DMS53 treated with DMSO at 0.1 percent for 48 hours (cell line): ENCODE data around the gene UBE2H.

Experiments
- DNase-seq: peaks from one replicate; lab custom pipeline; 2025; ENCODE audit not compliant: unreplicated experiment; lab: John Stamatoyannopoulos, UW

UBE2H gene

GRCh38 chr7:129950933-129951225 lies 1.9 kb downstream of the UBE2H start:
- no peak for DNase-seq

GRCh38 chr7:129950191-129950932 lies 2.4 kb downstream of the UBE2H start:
- no peak for DNase-seq

- peak; percentile 68 for DNase-seq
Measured at GRCh38 chr7:129949292-129950133, 3.2 kb downstream of the UBE2H start.

GRCh38 chr7:129948877-129949291 lies 3.9 kb downstream of the UBE2H start:
- peak; percentile 97 for DNase-seq

DNA sequence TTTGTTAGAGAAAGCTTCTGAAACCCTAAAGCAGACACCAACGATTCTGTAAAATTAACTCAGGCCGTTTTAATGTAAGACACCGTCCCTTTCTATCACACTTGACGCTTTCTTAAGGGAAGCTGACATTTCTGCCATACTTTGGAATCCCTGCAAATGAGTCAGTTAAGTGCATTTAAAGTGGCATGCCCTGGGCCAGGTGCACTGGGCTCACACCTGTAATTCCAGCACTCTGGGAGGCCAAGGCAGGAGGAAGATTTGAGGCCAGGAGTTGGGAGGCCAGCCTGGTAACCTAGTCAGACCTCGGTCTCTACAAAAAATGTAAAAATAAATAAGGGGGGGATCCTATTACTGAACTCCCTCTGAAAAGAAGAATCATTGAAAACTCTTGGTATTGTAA lies 4.4 kb downstream of the UBE2H start:
- DNase-seq = no peak

GRCh38 chr7:129947701-129948100 lies 5.1 kb downstream of the UBE2H start:
- DNase-seq = no peak

GRCh38 chr7:129947049-129947448 lies 5.7 kb downstream of the UBE2H start:
- DNase-seq = no peak

DNA sequence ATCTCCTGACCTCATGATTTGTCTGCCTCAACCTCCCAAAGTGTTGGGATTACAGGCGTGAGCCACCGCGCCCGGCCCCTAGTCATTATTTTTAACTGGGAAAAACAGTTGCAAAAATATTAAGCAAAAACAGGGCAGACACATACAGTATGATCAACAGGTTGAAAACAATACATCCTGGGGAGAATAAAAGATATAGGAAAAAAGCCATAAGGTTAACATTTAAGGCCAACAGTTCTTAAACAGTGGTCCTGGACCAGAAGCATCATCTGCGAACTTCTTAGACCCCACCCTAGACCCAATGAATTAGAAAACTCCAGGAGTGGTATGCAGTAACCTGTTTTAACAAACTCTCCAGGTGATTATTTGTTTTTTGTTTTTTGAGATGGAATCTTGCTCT lies 6.5 kb downstream of the UBE2H start:
- DNase-seq = no peak

- no peak for DNase-seq
Measured at GRCh38 chr7:129943352-129943751, 9.4 kb downstream of the UBE2H start.

- no peak for DNase-seq
Measured at GRCh38 chr7:129940329-129940728, 12.4 kb downstream of the UBE2H start.

DNA sequence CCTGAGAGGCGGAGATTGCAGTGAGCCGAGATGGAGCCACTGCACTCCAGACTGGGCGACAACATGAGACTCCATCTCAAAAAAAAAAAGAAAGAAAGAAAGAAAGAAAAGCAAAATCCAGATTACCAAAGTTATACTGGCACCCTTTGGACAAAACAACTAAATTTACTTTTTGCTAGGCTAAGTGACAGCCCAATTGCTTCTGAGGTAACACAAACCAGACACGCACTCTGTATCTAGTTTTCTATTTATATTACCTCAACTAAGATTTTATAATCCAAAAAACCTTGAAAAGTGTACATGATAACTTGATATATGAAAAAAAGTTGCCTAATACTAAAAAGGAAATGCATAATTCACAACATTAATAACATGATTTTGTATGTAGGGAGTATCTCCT lies 12.9 kb downstream of the UBE2H start:
- no peak for DNase-seq

GRCh38 chr7:129933627-129934026 lies 19.1 kb downstream of the UBE2H start:
- DNase-seq = no peak

GRCh38 chr7:129926618-129927017 lies 26.1 kb downstream of the UBE2H start:
- no peak for DNase-seq

GRCh38 chr7:129925416-129926002 lies 27.3 kb downstream of the UBE2H start:
- no peak for DNase-seq

DNA sequence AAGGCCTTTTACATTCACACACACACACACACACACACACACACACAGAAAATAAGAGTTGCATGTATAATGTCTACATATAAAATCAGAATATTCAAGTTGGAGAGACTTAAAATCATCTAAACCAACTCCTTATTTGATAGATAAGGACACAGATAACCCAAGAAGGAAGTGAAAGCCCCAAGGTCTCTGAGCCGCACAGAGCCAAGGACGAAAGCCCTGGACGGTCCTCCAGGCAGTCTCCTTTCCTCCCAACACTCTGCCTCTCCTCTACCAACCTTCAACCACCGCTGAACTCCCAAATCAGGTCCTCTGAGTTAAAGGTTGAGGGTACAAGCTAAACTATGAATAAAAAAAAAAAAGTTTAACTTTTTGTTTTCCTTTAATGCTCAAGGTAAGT lies 28.2 kb downstream of the UBE2H start:
- DNase-seq = no peak

DNA sequence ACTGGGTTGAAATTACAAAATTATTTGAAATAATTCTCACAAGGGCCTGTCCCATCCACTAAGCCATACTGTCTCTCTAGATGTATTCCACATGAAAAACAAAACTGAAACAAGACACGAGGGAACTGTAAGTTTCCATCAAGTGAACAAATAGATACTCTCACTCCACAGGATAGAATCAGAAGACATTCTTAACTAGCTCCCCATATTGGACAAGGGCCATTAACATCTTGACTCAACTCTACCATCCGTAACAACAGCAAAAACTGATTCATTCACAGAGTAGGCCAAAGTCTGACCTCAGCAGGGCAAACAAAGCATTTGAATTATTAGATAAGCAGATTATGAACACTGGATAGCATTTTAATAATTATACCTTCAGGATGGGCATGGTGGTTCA lies 29.1 kb downstream of the UBE2H start:
- DNase-seq = no peak

DNA sequence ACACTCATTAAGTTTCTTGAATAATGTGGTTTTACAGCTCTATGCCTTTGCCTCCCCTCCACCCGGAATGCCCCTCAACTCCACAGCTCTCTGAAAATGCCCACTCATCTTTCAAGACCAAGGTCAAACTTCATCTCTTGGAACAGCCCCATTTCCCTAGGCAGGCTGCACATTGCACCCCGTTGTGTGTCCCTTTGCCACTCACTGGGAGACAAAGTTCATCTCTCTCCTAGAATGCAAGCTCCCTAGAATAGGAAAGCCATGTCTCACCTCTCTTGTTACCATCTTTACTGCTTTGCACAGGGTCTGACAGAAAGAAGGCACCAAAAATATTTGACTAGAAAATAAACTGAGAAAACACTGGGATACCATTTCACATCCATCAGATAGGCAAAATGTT lies 33.3 kb downstream of the UBE2H start:
- DNase-seq = no peak

GRCh38 chr7:129918922-129919321 lies 33.8 kb downstream of the UBE2H start:
- no peak for DNase-seq

DNA sequence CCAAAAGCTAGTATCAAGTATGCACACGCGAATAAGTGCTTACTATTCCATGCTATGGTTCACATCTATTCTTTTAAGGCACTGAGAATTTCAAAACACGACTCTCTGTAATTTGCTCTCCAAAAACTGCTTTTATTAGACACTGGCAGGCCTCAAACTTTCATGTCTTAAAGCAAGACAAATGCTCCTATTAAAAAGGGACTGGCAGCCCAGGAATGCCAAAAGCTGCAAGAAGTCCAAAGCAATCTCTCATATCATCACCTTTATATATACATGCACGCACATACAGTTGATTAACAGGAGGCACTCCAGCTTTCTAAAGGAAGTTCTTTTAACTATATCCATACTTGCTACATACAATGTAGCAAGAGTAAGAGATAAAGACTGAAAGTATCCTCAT lies 34.8 kb downstream of the UBE2H start:
- DNase-seq = no peak

DNA sequence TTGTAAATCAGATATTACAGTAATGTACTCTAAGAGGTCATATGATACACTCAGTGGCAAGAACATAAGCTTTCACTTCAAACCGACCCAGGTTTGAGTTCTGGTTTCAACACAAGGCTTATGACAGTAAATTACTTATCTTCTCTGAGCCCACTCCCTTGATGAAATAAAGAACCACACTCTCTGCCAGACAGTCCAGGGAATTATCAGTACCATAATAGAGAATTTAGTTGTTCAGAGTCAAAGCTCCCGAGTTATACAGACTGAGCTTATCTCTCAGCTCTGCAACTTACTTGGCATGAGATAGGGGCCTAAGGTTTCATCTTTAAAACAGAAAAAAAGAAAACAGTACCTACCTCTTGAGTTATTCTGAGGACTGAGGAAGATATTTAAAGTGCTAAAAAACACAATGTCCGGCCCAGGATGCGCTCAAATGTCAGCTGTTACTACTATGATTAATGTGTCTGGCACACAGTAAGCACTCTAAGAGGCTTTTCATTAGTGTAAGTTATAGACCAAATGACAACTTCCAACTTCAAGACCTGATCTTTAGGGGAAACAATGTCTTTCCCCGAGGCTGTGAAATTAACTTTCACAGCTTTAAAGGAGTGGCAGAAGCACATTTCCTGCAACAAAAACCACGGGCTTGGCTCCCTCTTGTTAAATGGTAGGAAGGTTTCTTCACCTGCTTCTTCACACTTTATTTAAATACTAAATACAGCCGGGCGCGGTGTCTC lies 38.1 kb downstream of the UBE2H start:
- DNase-seq = no peak

DNA sequence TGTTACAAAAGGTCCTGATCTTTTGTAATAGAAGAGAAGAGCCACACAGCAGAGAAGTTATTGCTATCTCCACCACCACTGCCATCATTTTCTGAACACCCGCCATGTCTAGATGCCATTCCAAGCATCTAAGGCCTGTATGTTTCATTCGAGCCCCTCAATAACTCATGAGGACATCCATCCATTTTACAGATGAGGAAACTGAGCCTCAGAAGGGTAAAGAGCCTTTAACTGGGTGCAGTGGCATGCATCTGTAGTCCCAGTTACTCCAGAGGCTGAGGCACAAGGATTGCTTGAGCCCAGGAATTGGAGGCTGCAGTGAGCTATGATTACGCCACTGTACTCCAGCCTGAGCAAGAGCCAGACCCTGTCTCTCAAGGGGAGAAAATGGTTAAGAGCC lies 39.3 kb downstream of the UBE2H start:
- DNase-seq = no peak

DNA sequence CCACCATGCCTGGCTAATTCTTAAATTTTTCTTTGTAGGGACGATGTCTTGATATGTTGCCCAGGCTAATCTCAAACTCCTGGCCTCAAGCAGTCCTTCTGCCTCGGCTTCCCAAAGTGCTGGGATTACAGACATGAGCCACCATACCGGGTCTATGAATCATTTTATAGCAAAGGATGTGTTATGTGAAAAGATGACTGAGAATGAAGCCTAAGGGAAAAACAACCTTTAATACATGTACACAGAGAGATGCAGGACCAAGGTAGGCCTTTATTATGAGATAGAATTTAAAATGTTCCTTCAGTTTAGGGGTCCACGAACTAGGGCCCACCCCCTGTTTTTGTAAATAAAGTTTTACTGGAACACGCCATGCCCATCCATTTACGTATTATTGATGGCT lies 41.0 kb downstream of the UBE2H start:
- no peak for DNase-seq
